ENCODE data around the gene TFIP11. TPM values are rescaled to one million over a fixed set of nuclear protein-coding genes. Genes with fewer than 3 reads are reported as not detected.

The TFIP11 gene
- total and polyA plus RNA-seq, 2 of the 8 experiments (the other 6 are each of a cell fraction or from before 2014, with no cell fraction given) = 18.1 to 28.3 TPM

DNA sequence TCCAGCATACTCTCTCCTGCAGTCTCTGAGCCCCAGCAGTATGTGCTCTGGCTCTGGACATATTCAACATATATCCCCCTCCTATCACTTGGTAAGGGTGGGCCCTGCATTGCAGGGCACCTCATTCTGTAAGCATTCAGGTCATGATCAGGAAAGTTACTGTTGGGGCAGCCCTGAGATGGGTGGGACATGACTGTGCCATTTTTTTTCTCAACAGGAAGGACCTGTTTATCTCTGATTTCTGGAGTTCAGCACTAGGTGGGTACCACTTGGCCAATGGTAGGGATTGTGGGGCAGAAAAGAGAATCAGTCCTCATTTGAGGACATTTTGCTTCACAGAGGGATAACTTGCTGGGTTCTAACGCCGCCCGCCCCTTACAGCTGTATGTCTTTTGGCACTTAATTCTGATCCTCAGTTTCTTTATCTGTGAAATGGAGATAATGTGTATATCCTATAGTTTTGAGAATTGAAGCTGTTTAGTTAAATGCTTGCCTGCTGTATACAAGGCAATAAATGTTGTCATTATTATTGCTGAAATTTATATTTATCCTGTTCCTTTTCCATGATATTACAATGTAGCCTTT, 26.4 kb downstream of the TFIP11 start:
- peaks cover 13 to 32% (median 31%) of the 10 kb centered on the region in 4 experiments for H3K36me3 ChIP-seq (ENCODE audit: control insufficient read depth in 2 of 4, insufficient read depth in 4 of 4, low read length in 3 of 4)
- no peak overlapping the region for H2AK5ac ChIP-seq (ENCODE audit: low read depth, low read length)
- no peak overlapping the region for H2BK12ac ChIP-seq (ENCODE audit: low read depth, low read length)
- DNase-seq (ENCODE audit: low read depth in 1 of 2, low spot score in 2 of 2) = no peak
- no peak overlapping the region for H3K56ac ChIP-seq (replicated peaks; ENCODE audit: insufficient read length, low read depth, low read length)
- WGBS, 2 experiments (ENCODE audit: extremely low coverage in 1 of 2, insufficient coverage in 1 of 2, insufficient read length in 1 of 2, insufficient replicate concordance in 2 of 2, low coverage in 1 of 2, low lambda C conversion rate in 2 of 2, missing lambda C conversion rate in 1 of 2) = 74% methylated on average over 3 of the region's 3 CpGs; no CpG with 5 or more reads in 1 of the 2 experiments
- no peak overlapping the region for H3K4ac ChIP-seq (replicated peaks; ENCODE audit: insufficient read length, low read depth, low read length)
- H2BK20ac ChIP-seq (ENCODE audit: low read length) = no peak overlapping the region
- peaks cover 0 to 14% (median 6%) of the 10 kb centered on the region in 4 experiments; a peak in 5 of 7 replicates for H3K4me1 ChIP-seq (replicated peaks in 1 of 4; ENCODE audit: control insufficient read depth in 3 of 4, insufficient read depth in 4 of 4, low read length in 3 of 4)
- H4K20me1 ChIP-seq (replicated peaks in 1 of 2; ENCODE audit: control insufficient read depth in 1 of 2, insufficient read depth in 2 of 2, low read length in 2 of 2) = peaks cover 2% of the 10 kb centered on the region in 2 experiments
- ChIA-PET POLR2A (ENCODE audit: partially characterized antibody) (interaction anchor here (3.1 kb wide), 1 partner anchor 9 kb away, joined by 27 read pairs; no protein-coding TSS in a partner anchor), CTCF (ENCODE audit: partially characterized antibody) (interaction anchor here (1.3 kb wide), 1 partner anchor 17 kb away, joined by 4 read pairs; no protein-coding TSS in a partner anchor)
- H3K9ac ChIP-seq (replicated peaks in 1 of 4; ENCODE audit: extremely low read depth in 1 of 4, low read depth in 3 of 4, low read length in 3 of 4) = no peak overlapping the region
- H3K14ac ChIP-seq (ENCODE audit: insufficient read length) = no peak overlapping the region
- H2BK5ac ChIP-seq (ENCODE audit: low read depth, low read length) = no peak overlapping the region
- peaks cover 12 to 44% of the 10 kb centered on the region in 2 experiments for H3K79me2 ChIP-seq (ENCODE audit: control insufficient read depth in 1 of 2, insufficient read depth in 2 of 2, low read length in 2 of 2)
- peaks cover 11% of the 10 kb centered on the region for H3K23me2 ChIP-seq (ENCODE audit: low read depth, low read length)
- no peak for TF ChIP-seq TCF12 (IDR thresholded peaks at IDR 0.05; ENCODE audit: low read depth, low read length)
- no peak overlapping the region for H2BK120ac ChIP-seq (replicated peaks; ENCODE audit: low read depth, low read length)
- H4K91ac ChIP-seq (replicated peaks; ENCODE audit: insufficient read length, low read length) = no peak overlapping the region
- H4K5ac ChIP-seq (ENCODE audit: insufficient read length, low read depth, low read length) = no peak overlapping the region
- no peaks in the 10 kb centered on the region; a peak in 1 of 7 replicates for H3K27me3 ChIP-seq (replicated peaks in 1 of 4; ENCODE audit: control insufficient read depth in 3 of 4, extremely low read depth in 1 of 4, insufficient read depth in 3 of 4, low read length in 3 of 4)
- no peak overlapping the region for H2BK15ac ChIP-seq (ENCODE audit: low read length)
- H3K18ac ChIP-seq (ENCODE audit: extremely low read depth, low read length) = no peak overlapping the region
- peaks cover 6% of the 10 kb centered on the region; the same call in 1 of the 2 replicates for H3K79me1 ChIP-seq (ENCODE audit: low read depth, low read length)
- H3K23ac ChIP-seq (ENCODE audit: insufficient read length) = no peak overlapping the region
- H3K9me3 ChIP-seq (ENCODE audit: insufficient read depth in 2 of 2, low read depth in 1 of 2, low read length in 1 of 2) = no peaks in the 10 kb centered on the region
- H3K4me2 ChIP-seq (ENCODE audit: insufficient read depth in 1 of 2, low read depth in 2 of 2, low read length in 2 of 2) = no peak overlapping the region
- no peak overlapping the region for H2AFZ ChIP-seq (ENCODE audit: low read length)
- no peak overlapping the region for H3K27ac ChIP-seq (ENCODE audit: low read depth, low read length)
- H4K8ac ChIP-seq (ENCODE audit: extremely low read depth, insufficient read depth, low read length) = no peak overlapping the region
- no peak for FAIRE-seq
- H3K4me3 ChIP-seq (ENCODE audit: extremely low read depth in 1 of 4, insufficient read depth in 2 of 4, low read depth in 3 of 4, low read length in 4 of 4) = no peak overlapping the region
